Measurements from ENCODE around the gene RTKN2.

RTKN2 gene

GRCh38 chr10:62205750-62206399, 62.8 kb downstream of the RTKN2 start:
- no peak for DNase-seq

GRCh38 chr10:62199584-62199983, 69.1 kb downstream of the RTKN2 start:
- DNase-seq, result peak; percentile 37

- DNase-seq, result no peak
These were observed 72.1 kb downstream of the RTKN2 start for GRCh38 chr10:62196528-62196927.

- no peak for DNase-seq
These were observed 73.0 kb downstream of the RTKN2 start for GRCh38 chr10:62195675-62195926.

- no peak for DNase-seq
These were observed 73.5 kb downstream of the RTKN2 start for GRCh38 chr10:62194924-62195674.

- no peak for DNase-seq
These were observed 75.2 kb downstream of the RTKN2 start for GRCh38 chr10:62193479-62193878.

- DNase-seq, result no peak
These were observed 79.5 kb downstream of the RTKN2 start for GRCh38 chr10:62189131-62189530.

- no peak for DNase-seq
These were observed 80.5 kb downstream of the RTKN2 start for GRCh38 chr10:62188021-62188616.

GRCh38 chr10:62186999-62187675, 81.5 kb downstream of the RTKN2 start:
- no peak for DNase-seq

GRCh38 chr10:62185919-62186692, 82.5 kb downstream of the RTKN2 start:
- DNase-seq, result no peak

- DNase-seq, result no peak
These were observed 84.5 kb downstream of the RTKN2 start for GRCh38 chr10:62183857-62184795.

- DNase-seq, result peak; percentile 81
These were observed 85.2 kb downstream of the RTKN2 start for GRCh38 chr10:62183442-62183841.

GRCh38 chr10:62182595-62182994, 86.0 kb downstream of the RTKN2 start:
- no peak for DNase-seq

GRCh38 chr10:62182171-62182570, 86.5 kb downstream of the RTKN2 start:
- no peak for DNase-seq

GRCh38 chr10:62180677-62181076, 88.0 kb downstream of the RTKN2 start:
- DNase-seq, result no peak

GRCh38 chr10:62178568-62178967, 90.1 kb downstream of the RTKN2 start:
- no peak for DNase-seq

- DNase-seq, result no peak
These were observed 91.5 kb downstream of the RTKN2 start for GRCh38 chr10:62177111-62177510.

- DNase-seq, result no peak
These were observed 93.4 kb downstream of the RTKN2 start for GRCh38 chr10:62175251-62175650.

- no peak for DNase-seq
These were observed 96.2 kb downstream of the RTKN2 start for GRCh38 chr10:62172465-62172864.

- DNase-seq, result no peak
These were observed 96.9 kb downstream of the RTKN2 start for GRCh38 chr10:62171791-62172190.

- DNase-seq, result no peak
These were observed 97.9 kb downstream of the RTKN2 start for GRCh38 chr10:62170732-62171131.
